Measurements from ENCODE around the gene IL20. TPM values are rescaled to one million over a fixed set of nuclear protein-coding genes. Genes with fewer than 3 reads are reported as not detected.

The IL20 gene
- total RNA-seq, 2 experiments from 2014 or later: not detected

DNA sequence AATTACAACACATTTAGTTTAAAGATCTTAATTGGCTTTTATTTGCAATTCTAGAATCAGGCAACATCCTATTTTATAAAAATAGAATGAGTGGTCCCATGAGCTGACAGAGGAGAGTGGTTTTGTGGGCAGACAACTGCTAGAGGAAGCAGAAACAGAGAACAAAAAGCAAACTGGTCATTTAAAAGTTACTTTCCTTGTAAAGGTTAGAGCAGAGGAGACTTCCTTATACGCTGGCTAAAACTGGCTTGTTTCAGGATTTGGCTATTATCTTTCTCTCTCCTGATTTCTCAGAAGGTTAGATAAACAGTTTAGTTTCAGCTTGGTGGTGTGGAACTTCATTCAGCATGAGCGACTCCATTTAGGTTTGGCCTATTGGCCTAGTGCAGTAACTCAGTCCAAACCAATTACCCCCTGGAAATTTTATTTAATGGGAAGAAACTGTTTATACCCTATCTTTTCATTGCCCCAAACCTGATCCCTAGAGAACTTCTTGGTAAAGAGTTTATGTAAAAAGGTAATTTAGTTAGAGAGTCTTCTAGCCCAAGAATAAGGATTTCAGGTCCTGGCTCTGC lies 32.2 kb upstream of the IL20 start:
- ChIA-PET CTCF (no interaction called here), POLR2A (interaction anchor here (1.4 kb wide), 1 partner anchor 73 kb away, joined by 3 read pairs; no protein-coding TSS in a partner anchor)
- Mint-ChIP-seq H3K27ac (no peak overlapping the region), H3K4me1 (ENCODE audit: low read depth) (peaks cover 31% of the 10 kb centered on the region), H3K4me3 (no peak overlapping the region), H3K9me3 (no peaks in the 10 kb centered on the region), H3K36me3 (ENCODE audit: low read depth) (no peaks in the 10 kb centered on the region), H3K27me3 (no peaks in the 10 kb centered on the region)
- no peaks in the 10 kb centered on the region for H3K9me3 ChIP-seq (ENCODE audit: control insufficient read depth in 1 of 2, insufficient read depth in 1 of 2, low read length in 2 of 2)
- no peak overlapping the region for H3K4me3 ChIP-seq (ENCODE audit: low read length)
- no peak for ATAC-seq (ENCODE audit: poor library complexity)
- DNase-seq: no peak
- intact Hi-C loops (cut with DNase I, micrococcal nuclease): no loop called here
- no peaks in the 10 kb centered on the region for H3K36me3 ChIP-seq (ENCODE audit: insufficient read depth, low read length)
- peaks cover 15% of the 10 kb centered on the region for H3K4me1 ChIP-seq (ENCODE audit: insufficient read depth, low read length)
- peaks cover 0 to 7% of the 10 kb centered on the region in 2 experiments for H3K27me3 ChIP-seq (ENCODE audit: control insufficient read depth in 1 of 2, insufficient read depth in 2 of 2, low read length in 2 of 2)
- H3K27ac ChIP-seq (ENCODE audit: low read depth in 1 of 2, low read length in 2 of 2): no peak overlapping the region
- TF ChIP-seq, protein P1, sequence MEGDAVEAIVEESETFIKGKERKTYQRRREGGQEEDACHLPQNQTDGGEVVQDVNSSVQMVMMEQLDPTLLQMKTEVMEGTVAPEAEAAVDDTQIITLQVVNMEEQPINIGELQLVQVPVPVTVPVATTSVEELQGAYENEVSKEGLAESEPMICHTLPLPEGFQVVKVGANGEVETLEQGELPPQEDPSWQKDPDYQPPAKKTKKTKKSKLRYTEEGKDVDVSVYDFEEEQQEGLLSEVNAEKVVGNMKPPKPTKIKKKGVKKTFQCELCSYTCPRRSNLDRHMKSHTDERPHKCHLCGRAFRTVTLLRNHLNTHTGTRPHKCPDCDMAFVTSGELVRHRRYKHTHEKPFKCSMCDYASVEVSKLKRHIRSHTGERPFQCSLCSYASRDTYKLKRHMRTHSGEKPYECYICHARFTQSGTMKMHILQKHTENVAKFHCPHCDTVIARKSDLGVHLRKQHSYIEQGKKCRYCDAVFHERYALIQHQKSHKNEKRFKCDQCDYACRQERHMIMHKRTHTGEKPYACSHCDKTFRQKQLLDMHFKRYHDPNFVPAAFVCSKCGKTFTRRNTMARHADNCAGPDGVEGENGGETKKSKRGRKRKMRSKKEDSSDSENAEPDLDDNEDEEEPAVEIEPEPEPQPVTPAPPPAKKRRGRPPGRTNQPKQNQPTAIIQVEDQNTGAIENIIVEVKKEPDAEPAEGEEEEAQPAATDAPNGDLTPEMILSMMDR (IDR thresholded peaks at IDR 0.05): no peak

DNA sequence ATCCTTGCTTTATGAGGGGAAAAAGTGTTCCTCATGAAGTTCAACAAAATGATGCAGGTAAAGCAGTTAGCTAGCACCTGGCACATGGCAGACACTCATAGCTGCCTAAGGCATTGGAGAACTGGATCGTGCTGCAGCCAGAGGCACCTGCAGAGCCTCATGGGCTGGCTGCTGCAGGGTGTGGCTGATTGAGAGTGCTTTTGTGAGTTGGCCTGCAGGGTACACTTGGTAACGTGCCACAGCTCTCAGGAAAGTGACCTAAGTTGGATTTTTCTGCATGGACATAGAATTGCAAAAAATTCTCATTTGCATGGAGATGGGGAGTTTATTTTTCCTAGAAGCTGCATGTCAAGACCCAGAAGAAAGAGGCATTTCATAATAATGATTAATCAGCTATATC lies 31.6 kb upstream of the IL20 start:
- DNase-seq (no peak), ATAC-seq (ENCODE audit: poor library complexity) (no peak)
- H3K27ac ChIP-seq (ENCODE audit: low read depth in 1 of 2, low read length in 2 of 2): no peak overlapping the region
- H3K4me3 ChIP-seq (ENCODE audit: low read length): no peak overlapping the region
- H3K4me1 Mint-ChIP-seq (ENCODE audit: low read depth): peaks cover 25% of the 10 kb centered on the region
- H3K36me3 ChIP-seq (ENCODE audit: insufficient read depth, low read length): no peaks in the 10 kb centered on the region
- H3K9me3 ChIP-seq (ENCODE audit: control insufficient read depth in 1 of 2, insufficient read depth in 1 of 2, low read length in 2 of 2): no peaks in the 10 kb centered on the region
- peaks cover under 1% of the 10 kb centered on the region for H3K27me3 Mint-ChIP-seq
- TF ChIP-seq, protein P1 (IDR thresholded peaks at IDR 0.05): no peak
- no peak overlapping the region for H3K4me3 Mint-ChIP-seq
- CTCF ChIA-PET: no interaction called here
- POLR2A ChIA-PET: no interaction called here
- H3K9me3 Mint-ChIP-seq: no peaks in the 10 kb centered on the region
- H3K27ac Mint-ChIP-seq: no peak overlapping the region
- peaks cover 0 to 7% of the 10 kb centered on the region in 2 experiments for H3K27me3 ChIP-seq (ENCODE audit: control insufficient read depth in 1 of 2, insufficient read depth in 2 of 2, low read length in 2 of 2)
- H3K4me1 ChIP-seq (ENCODE audit: insufficient read depth, low read length): peaks cover 13% of the 10 kb centered on the region
- intact Hi-C loops (cut with DNase I, micrococcal nuclease): loop anchor here in 1 of 2 experiments (2.0 kb wide), 1 partner anchor 13 kb away; no protein-coding TSS in a partner anchor
- H3K36me3 Mint-ChIP-seq (ENCODE audit: low read depth): no peaks in the 10 kb centered on the region

DNA sequence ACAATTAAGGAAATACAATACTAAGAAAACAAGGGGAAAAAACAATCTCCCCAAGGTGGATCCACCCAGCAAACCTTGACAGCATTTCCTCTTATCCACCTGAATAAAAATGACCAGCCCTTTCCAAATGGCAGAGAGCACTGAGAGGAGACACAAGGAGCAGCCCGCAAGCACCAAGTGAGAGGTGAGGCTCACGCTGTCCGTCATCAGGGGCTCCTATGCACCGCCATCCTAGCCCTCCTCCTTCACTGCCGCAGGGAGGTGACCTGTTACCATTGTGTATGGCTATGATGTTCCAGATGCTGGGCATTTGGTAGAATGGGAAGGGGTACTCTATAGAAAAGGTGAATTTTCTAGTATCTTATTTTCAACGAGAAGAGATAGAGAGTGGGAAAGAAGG lies 31.2 kb upstream of the IL20 start:
- Mint-ChIP-seq H3K36me3 (ENCODE audit: low read depth) (no peaks in the 10 kb centered on the region), H3K4me3 (no peak overlapping the region), H3K27me3 (peaks cover 5% of the 10 kb centered on the region), H3K27ac (no peak overlapping the region), H3K4me1 (ENCODE audit: low read depth) (peaks cover 20% of the 10 kb centered on the region), H3K9me3 (no peaks in the 10 kb centered on the region)
- no peak overlapping the region for H3K4me3 ChIP-seq (ENCODE audit: low read length)
- no peak for DNase-seq
- ATAC-seq (ENCODE audit: poor library complexity): no peak
- CTCF ChIA-PET: no interaction called here
- intact Hi-C loops (cut with DNase I, micrococcal nuclease): loop anchor here in 1 of 2 experiments (2.0 kb wide), 1 partner anchor 13 kb away; no protein-coding TSS in a partner anchor
- H3K27ac ChIP-seq (ENCODE audit: low read depth in 1 of 2, low read length in 2 of 2): no peak overlapping the region
- no peaks in the 10 kb centered on the region for H3K9me3 ChIP-seq (ENCODE audit: control insufficient read depth in 1 of 2, insufficient read depth in 1 of 2, low read length in 2 of 2)
- TF ChIP-seq, protein P1 (IDR thresholded peaks at IDR 0.05): no peak
- peaks cover 0 to 7% of the 10 kb centered on the region in 2 experiments for H3K27me3 ChIP-seq (ENCODE audit: control insufficient read depth in 1 of 2, insufficient read depth in 2 of 2, low read length in 2 of 2)
- H3K4me1 ChIP-seq (ENCODE audit: insufficient read depth, low read length): peaks cover 9% of the 10 kb centered on the region
- POLR2A ChIA-PET: no interaction called here
- no peaks in the 10 kb centered on the region for H3K36me3 ChIP-seq (ENCODE audit: insufficient read depth, low read length)
